ENCODE measurements around the gene SLC8A1.

Gene SLC8A1

DNA sequence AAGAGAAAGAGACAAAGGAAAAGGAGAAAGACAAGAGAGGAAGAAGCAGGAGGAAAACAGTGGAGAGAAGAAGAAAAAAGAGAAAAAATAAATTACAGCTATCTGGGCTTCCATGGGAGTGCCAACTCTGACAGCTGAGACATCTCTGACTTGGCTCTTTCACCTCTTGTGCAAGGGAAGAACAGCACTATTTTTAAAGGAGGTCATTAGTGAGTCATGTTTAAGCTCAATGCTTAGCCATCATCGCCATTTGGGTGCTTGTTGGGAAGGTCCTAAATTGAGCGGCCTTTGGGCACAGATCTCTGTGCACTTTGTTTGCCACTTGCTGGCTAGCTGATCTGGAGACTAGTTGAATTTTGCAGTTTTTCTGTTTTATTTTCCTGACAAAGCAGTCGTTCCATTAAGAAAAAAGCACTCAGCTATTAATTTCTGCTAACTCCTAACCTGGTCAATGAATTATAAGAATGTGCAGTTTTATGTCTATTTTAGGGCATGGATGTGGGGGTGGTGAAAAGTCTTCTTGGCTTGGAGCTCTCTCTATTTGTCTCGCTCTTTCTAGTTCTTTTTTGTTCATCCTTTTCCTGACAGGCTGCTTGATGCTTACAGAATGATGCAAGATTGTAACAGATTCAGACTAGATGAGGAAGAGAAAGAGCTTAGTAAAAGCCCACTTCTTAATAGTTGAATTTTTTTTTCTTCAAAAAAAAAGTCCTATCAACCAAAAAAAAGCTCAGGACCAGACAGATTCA lies 231.5 kb downstream of the SLC8A1 start:
- no peak for DNase-seq

DNA sequence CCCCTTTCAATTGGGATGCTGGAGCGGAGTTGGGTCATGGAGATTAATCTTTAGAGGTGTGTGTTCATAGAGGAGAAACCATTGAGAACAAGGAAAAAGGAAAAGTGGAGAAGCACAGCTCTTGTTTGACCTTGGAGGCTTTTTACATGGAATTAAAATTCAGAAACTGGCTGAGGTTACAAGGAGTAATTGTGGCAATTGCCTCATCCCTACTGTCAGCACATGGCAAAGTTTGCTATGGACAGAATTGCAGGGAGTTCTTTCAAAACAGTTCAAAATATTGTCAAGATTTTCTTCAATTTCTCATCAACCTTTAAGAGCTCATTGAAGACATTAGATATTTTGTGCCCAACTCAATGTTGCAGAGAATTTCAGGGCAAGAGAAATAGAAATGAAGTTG lies 232.7 kb downstream of the SLC8A1 start:
- no peak for DNase-seq

DNA sequence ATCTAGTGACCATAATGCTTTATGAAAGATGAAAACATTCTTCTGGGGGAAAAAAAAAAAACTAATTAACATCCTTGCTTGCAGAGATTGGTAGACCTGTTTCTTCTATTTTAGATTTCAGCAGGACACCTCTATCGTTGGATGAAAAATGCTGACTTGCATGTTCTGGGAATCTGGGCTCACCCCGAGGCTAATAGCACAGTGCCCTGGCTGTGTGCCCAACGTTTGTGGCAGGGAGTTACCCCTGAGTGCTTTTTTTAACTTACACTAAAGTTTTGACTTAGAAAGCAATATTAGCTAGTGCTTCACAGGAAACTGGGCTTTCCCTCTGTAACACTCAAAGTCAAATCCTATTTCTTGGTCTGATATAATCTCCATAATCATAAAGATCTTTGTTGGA lies 233.2 kb downstream of the SLC8A1 start:
- no peak for DNase-seq

DNA sequence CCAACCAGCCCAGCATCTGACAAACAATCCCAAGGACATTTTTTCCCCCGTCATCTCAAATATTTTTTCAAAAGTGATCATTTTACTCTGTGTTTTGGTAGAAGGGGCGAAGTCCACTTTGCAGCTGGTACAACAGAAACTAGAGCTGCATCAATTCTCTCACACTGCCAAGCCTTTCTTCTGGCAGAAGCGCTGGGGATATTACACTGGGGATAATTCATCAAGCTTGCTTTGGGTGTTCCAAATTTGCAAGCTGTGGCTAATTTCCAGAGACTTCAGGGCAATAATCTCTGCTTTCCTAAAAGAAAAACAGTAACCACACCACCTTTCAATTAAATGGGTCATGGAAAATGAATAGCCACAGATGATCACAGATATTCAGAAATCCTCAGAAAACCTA lies 238.3 kb downstream of the SLC8A1 start:
- no peak for DNase-seq

DNA sequence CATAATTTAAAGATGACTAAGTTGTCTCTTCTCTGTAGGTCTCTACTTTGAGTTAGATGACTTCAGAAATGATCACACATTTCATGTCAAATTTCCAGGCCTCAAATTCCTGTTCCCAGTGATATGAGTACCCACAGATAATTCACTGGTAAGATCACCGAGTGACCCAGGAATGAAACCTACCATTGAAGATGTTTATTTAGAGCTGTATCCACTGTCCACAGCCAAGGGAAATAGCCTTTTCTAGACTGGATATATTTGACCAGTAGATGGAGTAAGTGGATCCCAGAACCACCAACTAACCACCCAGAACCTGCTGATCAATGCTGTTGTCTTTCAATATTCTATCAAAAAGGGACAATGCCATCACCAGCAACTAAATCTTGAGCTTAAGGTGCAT lies 238.8 kb downstream of the SLC8A1 start:
- no peak for DNase-seq

DNA sequence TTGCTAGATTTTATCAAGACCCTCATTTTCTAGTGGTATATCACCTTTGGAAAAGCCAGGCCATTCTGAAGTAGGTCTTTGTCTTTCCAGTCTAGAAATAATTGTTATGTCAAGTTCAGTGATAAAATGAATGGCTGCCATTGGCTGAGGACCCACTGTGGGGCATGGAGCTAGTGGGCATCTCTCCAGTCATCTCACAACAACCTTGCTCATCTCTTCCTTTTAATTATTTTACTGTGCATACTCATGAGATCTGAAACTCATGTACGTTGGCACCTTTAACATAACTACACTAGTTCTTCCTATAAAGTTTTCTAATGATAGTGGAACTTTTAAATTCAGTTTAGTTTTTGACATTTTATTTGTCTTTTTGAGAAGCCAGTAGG lies 240.9 kb downstream of the SLC8A1 start:
- DNase-seq: no peak

DNA sequence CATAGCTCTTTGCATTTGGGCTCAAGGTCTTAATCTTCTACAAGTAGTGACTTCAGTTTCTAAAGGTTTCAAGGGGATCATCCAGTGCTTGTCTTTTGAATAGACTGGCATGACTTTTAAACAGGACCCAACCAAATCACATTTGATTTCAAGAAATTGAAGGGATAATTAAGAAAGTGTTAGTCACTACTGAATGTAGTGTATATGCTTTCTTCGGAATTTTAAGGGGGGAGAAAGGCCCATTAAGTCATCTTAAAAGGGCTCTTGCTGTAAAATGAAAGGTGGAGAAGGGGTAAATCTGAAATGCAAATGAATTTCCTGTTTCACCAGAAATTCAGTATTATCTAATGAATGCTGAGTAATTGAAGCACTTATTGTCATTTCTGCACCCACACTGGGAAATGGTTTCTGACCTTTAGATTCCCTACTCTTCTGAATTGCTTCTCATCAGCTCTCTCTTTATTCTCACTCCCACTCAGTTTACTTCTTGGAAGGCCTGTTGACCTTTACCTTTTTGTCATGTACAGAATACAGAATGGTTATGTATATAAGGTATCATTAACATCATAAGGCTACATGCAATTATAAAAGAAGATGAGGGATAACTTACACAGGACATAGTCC lies 241.4 kb downstream of the SLC8A1 start:
- DNase-seq: no peak

DNA sequence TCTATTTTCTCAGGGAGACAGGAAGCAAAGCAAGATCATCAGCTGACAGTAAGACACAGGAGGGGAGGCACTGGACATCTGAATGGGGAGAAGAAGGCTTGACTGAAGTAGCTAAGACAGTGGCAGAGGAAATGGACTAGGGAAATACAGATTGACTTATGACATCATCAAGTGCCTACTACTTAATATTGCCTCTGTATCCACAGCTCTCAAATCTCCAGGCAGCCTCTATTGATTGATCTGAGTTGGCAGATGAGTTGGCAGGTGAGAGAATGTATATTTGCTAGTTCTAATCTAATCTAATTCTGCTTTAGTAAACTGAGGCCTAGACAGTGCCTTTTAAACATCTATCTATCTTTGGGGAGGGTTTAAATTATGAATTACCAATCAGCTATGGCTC lies 242.1 kb downstream of the SLC8A1 start:
- no peak for DNase-seq

DNA sequence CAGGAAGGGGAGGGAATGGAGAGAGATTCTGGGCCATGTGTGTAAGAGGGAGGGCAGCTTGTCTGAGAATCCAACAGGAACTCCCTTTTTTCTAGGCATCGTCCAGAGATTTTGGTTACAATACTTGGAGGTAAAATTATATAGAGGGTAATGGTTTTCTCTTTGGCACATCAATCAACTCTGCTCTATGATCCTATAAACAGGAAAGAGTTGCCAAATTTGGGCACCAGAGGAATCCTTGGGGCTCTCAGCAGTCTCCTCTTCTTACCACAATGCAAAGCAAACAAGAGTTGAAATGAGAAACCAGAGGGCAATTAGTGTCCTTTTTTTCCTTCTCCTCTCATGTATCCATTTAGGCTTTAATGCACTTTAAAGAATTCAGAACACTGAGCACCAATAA lies 243.4 kb downstream of the SLC8A1 start:
- DNase-seq: no peak

DNA sequence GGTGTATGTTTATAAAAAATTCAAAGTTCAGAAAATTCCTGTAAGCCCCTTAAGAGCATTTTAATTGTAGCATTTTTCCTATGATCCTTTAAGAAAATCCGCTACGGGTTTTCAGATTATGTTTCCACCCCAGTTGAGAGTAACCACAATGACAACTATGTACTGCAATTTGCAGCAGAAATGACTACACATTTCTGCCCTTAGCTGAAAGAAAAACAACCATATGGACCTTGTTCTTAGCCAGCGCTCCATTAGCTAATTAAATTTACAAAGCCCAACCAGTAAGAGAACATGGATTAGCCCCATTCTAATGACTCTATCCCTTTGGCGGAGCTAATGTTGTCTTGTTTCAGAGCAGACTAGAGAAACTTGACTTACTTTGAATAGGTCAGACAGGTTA lies 247.6 kb downstream of the SLC8A1 start:
- DNase-seq: no peak

DNA sequence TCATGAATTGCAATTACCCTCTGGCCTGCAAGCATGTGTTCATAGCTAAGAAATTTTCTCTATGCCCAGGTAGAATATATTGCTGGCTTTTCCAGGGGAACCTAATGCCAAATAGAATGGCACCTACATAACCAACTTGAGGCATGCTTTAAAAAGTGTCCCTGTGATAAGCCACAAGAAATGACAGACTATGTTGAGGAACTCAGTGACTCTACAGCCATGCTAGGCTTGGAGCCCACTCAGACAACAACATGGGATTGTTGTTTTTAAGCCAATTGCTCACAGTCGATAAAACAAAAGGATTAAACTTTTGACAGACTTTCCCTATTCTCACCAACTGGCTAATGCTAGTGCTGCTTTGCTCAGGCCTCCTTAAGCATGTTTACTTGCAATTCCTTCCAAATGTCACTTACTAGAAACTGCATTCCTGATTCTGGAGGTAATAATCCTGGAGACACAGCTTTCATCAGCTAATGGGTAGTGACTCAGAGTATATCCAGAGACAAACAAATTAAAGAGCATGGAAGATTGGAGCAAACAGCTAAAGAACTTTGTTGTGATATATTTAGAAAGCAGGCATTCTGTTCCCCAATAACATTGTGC lies 249.0 kb downstream of the SLC8A1 start:
- DNase-seq: no peak

DNA sequence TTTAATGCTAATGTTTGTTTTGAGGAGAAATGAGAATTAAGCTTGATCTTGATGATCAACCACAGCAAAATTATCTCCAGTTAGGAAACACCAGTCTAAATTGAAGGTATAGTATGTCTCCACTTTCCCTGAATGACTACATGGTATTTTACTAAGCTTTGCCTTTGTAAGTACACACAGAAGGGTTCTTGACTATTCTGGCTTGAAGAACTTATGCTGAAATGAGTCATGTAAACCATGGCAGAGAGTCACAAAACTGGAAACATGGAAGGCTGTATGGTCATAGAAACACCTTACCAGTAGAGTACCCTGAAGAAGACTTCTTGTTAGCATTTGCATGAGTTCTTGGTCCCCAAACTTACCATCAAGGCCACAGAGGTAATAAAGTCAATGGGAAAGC lies 250.5 kb downstream of the SLC8A1 start:
- no peak for DNase-seq

DNA sequence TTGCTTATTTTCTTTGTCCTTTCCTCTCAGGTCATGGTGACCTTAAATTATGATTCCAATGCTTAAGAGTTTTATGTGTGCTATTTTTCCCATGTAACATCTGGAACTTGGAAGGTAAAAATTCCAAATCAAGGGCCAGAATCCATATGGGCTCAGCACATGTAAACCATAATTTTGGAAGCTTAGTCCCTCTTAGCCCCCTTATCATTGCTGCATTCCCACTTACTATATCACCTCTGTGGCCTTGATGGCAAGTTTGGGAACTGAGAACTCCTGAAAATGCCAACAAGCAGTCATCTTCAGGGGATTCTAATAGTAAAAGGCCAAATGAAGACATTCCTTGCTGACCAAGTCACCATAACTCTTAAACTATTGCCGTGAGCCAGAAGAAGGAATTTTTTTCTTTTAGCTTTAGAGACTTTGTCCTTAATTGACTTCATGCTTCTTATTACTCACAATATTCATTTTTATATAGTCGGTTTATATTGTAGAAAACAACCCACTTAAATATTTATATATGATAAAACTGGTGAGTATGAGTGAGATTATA lies 251.4 kb downstream of the SLC8A1 start:
- DNase-seq: no peak

DNA sequence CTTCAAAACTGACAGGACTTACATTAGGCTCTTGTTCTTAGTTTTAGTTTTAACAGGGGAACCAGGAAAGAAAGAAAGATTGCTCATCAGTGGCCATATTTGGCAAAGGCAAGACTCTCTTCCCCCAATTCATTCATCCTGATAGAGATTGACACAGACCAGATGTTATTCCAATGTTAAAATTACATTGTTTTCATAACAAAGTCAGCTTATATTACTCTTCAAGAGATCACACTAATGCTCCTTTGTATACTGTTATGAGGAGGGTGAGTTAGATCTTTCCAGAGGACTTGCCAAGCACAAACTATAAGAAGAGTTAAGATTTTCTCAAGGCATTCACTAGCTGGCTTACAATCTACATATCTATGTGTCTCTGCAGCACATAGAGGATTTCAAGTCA lies 252.1 kb downstream of the SLC8A1 start:
- DNase-seq: no peak

DNA sequence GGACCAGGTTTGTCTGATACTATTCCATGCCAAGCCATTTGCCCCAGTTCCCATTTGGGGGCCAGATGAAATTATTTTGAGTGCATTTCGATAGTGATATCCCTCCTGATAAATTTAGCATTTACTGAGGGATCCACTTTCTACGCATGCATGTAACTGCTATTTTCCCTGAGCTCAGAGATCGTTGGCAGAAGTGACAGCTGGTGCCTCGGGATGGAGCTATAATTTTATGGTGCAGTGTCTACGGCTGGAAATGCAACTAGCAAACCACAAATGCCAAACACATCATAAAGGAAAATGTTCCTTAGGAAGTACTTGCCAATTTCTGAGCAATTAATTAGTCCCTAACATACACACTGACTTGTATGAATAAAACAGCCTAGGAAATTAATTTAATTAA lies 254.8 kb downstream of the SLC8A1 start:
- no peak for DNase-seq

DNA sequence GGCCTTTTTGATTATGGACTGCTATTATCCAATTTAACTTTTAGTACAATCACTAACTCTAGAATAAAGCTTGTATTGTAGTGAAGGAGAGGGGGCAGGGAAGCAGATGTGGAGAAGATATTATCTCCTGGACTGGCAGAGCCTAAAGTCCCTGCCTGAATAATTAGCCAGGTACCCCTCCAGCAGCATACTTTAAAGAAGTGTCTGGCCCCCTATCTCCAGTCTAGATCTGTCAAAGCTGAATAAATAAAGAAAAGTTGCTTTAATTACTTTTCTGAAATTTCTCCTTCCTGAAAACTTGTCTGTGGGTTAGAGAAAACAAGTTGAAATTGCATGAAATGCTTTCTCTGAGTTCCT lies 258.2 kb downstream of the SLC8A1 start:
- DNase-seq: no peak

DNA sequence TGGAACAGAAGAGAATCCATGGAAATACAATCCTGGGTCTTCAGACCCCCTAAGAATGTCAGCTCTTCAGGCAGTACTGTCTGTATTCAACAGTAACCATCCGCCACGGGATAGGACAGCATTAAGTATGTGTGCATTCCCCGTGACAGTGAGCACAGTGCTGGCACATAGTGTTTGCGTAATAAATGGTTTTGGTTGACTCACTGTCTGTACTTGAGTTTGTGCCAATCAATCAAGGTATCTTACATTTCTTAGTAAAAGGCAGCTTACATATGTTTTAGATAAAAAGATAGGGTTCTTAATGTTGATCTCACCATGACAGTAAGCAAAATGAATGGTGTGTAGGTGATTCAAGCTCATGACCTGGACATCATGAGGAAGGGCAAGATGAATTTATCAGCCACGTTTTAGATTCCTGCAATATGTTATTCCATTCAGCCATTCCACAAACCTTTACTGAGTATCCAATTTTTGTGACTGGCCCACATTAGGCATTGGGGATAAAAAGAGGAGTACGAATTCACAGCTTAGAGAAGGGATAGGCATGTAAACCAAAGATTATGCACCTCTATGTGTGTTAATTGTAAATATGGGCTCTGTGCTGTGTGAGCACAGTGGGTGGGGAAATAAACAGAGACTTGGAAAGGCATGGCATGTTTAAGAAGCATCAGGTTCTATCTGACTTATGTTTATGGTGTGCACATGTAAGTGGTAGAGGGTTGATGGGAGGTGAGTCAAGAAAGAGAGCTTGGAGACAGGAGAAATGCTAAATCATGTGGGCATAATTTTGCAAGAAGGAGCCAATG lies 258.8 kb downstream of the SLC8A1 start:
- no peak for DNase-seq

DNA sequence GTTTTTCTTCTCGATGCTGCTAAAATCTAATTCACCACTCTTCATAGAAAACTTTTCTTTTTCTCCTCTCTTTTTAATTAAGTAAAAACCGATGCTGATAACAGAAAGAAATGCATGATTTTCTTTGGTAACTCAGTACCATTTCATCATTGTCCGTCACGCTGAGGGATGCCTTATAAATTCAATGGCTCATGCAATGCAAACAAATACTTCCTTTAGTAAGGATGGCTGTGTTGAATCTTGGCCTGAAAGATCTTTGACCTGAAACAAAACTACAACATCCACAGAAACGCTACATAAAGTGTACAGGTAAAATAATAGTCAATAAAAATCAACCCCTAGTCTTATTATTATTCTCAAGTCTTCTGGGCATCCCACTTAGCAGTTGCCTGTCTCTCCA lies 261.4 kb downstream of the SLC8A1 start:
- DNase-seq: no peak

DNA sequence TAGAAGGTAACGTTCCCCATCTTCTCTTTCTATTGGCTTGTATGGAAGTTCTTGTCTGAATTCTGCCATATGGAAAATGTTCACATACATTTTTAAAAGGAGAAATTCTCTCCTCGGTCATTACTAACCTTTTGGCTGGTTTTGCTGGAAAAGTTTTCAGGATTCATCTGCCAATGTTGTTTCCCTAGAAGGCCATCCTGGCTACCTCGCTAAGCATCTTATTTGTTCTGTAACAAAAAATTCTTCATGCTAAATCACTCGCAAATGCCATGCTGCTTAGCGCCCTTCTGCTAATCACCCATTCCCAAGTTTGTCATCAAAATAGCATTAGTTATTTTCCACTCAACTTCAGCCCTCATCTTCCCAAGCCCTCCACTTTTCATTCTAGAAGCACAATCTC lies 262.0 kb downstream of the SLC8A1 start:
- DNase-seq: no peak

DNA sequence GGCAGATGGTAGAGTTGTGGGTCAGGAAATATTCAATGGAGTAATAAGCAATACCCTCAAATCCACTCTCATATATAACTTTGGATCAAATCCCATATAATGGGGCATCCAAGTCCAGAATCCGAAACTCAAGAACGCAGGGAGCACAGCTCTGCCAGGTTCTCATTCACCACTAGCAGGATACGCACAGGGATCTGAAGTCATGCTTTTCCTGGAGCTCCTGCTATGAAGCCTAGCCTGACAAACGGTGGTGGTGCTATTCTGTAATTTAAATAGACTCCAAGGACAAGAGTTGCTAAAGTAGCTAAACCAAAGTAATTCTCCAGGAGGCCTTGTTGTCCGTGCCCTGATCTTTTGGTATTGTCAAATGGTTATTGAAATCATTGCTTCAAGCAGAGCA lies 264.8 kb downstream of the SLC8A1 start:
- DNase-seq: no peak

DNA sequence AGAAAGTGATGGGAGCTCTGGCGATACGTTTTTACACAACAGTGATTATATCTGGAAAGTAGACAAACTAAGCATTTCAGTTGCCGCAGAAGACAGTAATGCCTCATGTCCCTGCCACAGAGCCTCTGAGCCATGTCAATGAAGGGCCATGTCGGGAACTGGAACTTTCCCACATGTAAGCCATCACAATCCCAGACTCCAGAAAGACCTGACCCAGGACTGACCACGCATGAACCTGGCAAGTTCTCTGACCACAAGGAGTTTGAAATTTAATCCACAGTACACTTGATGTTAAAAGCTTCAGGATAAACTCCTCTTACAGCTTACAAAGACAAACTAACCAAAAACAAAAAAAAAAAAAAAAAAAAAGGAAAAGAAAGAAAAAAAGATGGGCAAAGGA lies 267.3 kb downstream of the SLC8A1 start:
- no peak for DNase-seq

DNA sequence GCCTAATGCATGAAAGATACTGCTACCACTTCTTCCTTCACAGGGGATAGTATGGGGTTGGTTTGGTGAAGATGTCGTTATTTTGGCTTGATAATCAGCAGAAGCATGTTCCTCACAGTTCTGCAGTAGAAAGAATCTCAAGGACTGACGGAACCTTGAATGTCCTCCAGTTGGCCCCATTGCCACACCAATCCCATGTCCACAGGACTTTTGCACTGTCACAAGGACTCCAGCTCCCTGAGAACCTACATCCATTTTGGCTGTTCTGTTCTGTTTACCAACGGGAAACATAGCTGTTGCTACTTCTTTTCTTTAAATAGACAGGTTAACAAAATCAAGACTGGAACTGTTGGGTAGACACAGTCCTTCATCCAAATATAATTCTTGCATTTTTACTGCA lies 270.0 kb downstream of the SLC8A1 start:
- no peak for DNase-seq

DNA sequence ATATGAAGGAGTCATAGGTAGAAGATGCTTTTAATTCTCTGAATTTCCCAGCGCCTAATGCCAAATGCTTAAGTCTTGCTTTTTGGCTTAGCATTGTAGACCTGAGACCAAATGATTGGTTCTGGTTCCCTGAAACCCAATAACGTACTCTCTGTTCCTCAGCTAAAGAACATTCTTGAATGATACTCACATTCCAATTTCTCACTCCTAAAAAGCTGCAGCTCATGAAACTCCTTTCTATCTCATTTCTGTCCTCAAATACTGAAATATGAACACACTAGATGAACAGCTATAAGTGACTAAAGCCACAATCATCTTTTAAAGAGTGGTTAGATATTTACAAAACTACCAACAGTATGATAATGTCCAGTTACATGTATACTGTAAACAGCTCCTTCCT lies 272.1 kb downstream of the SLC8A1 start:
- no peak for DNase-seq

DNA sequence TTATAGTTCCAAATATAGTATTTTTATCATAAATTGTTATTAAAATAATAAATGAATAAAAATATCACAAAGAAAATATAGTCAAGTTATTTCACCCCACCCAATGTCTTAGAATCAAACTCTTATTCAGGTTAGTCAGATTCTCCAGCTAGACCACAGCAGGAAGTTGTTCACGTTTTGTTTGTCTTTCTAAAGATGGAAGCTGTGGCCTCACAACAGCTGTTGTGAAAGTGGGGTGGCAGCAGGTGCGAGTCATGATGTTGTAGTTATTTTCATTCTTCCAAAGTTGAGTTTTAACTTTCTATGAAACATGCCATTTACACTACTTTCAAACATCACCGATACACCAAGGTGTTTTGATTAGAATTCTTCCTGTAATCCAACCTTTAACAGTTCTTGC lies 272.9 kb downstream of the SLC8A1 start:
- DNase-seq: no peak

Data from GDM1 (cell line).